ENCODE measurements around the gene RPS6KA3.
"Not testable (repeated sequence)": the region's sequence is repeated elsewhere in the genome, so short reads cannot be mapped to it uniquely, and the experiment has no call there.

RPS6KA3 gene

GRCh38 chrX:20130357-20130756 lies 136.4 kb downstream of the RPS6KA3 start:
- TF ChIP-seq SUZ12 (IDR thresholded peaks at IDR 0.05): no peak
- no peak for TF ChIP-seq CTBP1 (IDR thresholded peaks at IDR 0.05; ENCODE audit: borderline replicate concordance)
- no peak for TF ChIP-seq SP1 (IDR thresholded peaks at IDR 0.05)
- TF ChIP-seq PKNOX1 (IDR thresholded peaks at IDR 0.05): no peak
- no peak for TF ChIP-seq FOXM1 (IDR thresholded peaks at IDR 0.05; ENCODE audit: borderline replicate concordance)
- TF ChIP-seq FOXK2 (IDR thresholded peaks at IDR 0.05): no peak
- TF ChIP-seq TARDBP (IDR thresholded peaks at IDR 0.05): no peak
- no peak for TF ChIP-seq NFRKB (IDR thresholded peaks at IDR 0.05)
- TF ChIP-seq LEF1 (IDR thresholded peaks at IDR 0.05; ENCODE audit: borderline replicate concordance): no peak
- no peak for TF ChIP-seq ELF4 (IDR thresholded peaks at IDR 0.05)
- no peak for TF ChIP-seq HDGF (IDR thresholded peaks at IDR 0.05; ENCODE audit: borderline replicate concordance)
- TF ChIP-seq FOXA1 (IDR thresholded peaks at IDR 0.05): no peak
- TF ChIP-seq ARNT (IDR thresholded peaks at IDR 0.05): no peak
- no peak for TF ChIP-seq BHLHE40 (IDR thresholded peaks at IDR 0.05; ENCODE audit: borderline replicate concordance)
- TF ChIP-seq ZNF384 (IDR thresholded peaks at IDR 0.05): no peak

GRCh38 chrX:20129547-20129946 lies 137.2 kb downstream of the RPS6KA3 start:
- no peak for DNase-seq (ENCODE audit: extremely low spot score)
- CTCF ChIA-PET: interaction anchor here (0.6 kb wide), 1 partner anchor 80 kb away, joined by 3 read pairs; no protein-coding TSS in a partner anchor
- POLR2A ChIA-PET: no interaction called here
- TF ChIP-seq FOXK2 (IDR thresholded peaks at IDR 0.05) (no peak), FOXM1 (IDR thresholded peaks at IDR 0.05; ENCODE audit: borderline replicate concordance) (no peak), TARDBP (IDR thresholded peaks at IDR 0.05) (no peak), PKNOX1 (IDR thresholded peaks at IDR 0.05) (no peak), LEF1 (IDR thresholded peaks at IDR 0.05; ENCODE audit: borderline replicate concordance) (no peak), HDGF (IDR thresholded peaks at IDR 0.05; ENCODE audit: borderline replicate concordance) (no peak), BHLHE40 (IDR thresholded peaks at IDR 0.05; ENCODE audit: borderline replicate concordance) (no peak), FOXA1 (IDR thresholded peaks at IDR 0.05) (no peak), ZNF384 (IDR thresholded peaks at IDR 0.05) (no peak), SUZ12 (IDR thresholded peaks at IDR 0.05) (no peak), CTBP1 (IDR thresholded peaks at IDR 0.05; ENCODE audit: borderline replicate concordance) (no peak)

More at GRCh38 chrX:20130357-20130756, 136.4 kb downstream of the RPS6KA3 start:
- DNase-seq (ENCODE audit: extremely low spot score): no peak
- CTCF ChIA-PET: interaction anchor here (0.6 kb wide), 1 partner anchor 81 kb away, joined by 3 read pairs; no protein-coding TSS in a partner anchor
- POLR2A ChIA-PET: interaction anchor here (0.6 kb wide), 1 partner anchor 334 kb away, joined by 4 read pairs; no protein-coding TSS in a partner anchor

- ChIA-PET POLR2A (no interaction called here), CTCF (interaction anchor here (0.5 to 0.7 kb wide), 2 partner anchors 270 to 283 kb away, joined by 3 to 10 read pairs; no protein-coding TSS in a partner anchor)
- no peak for TF ChIP-seq HDGF (IDR thresholded peaks at IDR 0.05; ENCODE audit: borderline replicate concordance)
- no peak for TF ChIP-seq ELF4 (IDR thresholded peaks at IDR 0.05)
- TF ChIP-seq FOXA1 (IDR thresholded peaks at IDR 0.05): no peak
- no peak for TF ChIP-seq CTBP1 (IDR thresholded peaks at IDR 0.05; ENCODE audit: borderline replicate concordance)
- DNase-seq (ENCODE audit: extremely low spot score): no peak
Measured at GRCh38 chrX:20128670-20129069, 138.0 kb downstream of the RPS6KA3 start.

GRCh38 chrX:20127440-20127839 lies 139.3 kb downstream of the RPS6KA3 start:
- CTCF ChIA-PET: interaction anchor here (0.5 kb wide), 1 partner anchor 224 kb away, joined by 3 read pairs; no protein-coding TSS in a partner anchor
- POLR2A ChIA-PET; DNase-seq (ENCODE audit: extremely low spot score): not testable (repeated sequence)

GRCh38 chrX:20126833-20127232 lies 139.9 kb downstream of the RPS6KA3 start:
- DNase-seq (ENCODE audit: extremely low spot score); POLR2A ChIA-PET: not testable (repeated sequence)
- CTCF ChIA-PET: interaction anchor here (0.5 kb wide), 1 partner anchor 224 kb away, joined by 3 read pairs; no protein-coding TSS in a partner anchor

GRCh38 chrX:20124964-20125363 lies 141.7 kb downstream of the RPS6KA3 start:
- TF ChIP-seq SUZ12 (IDR thresholded peaks at IDR 0.05) (no peak), BHLHE40 (IDR thresholded peaks at IDR 0.05; ENCODE audit: borderline replicate concordance) (no peak), ZNF384 (IDR thresholded peaks at IDR 0.05) (no peak), ARNT (IDR thresholded peaks at IDR 0.05) (no peak), HDGF (IDR thresholded peaks at IDR 0.05; ENCODE audit: borderline replicate concordance) (no peak), TARDBP (IDR thresholded peaks at IDR 0.05) (no peak), FOXM1 (IDR thresholded peaks at IDR 0.05; ENCODE audit: borderline replicate concordance) (no peak), NFRKB (IDR thresholded peaks at IDR 0.05) (no peak), FOXA1 (IDR thresholded peaks at IDR 0.05) (no peak)
- ChIA-PET POLR2A (no interaction called here), CTCF (no interaction called here)
- no peak for DNase-seq (ENCODE audit: extremely low spot score)

- POLR2A ChIA-PET: interaction anchor here (0.5 to 1.5 kb wide), 2 partner anchors 23 to 260 kb away, joined by 4 to 5 read pairs; partner anchors contain the start of gene EIF1AX
- TF ChIP-seq FOXA1 (IDR thresholded peaks at IDR 0.05): no peak
- TF ChIP-seq SUZ12 (IDR thresholded peaks at IDR 0.05): no peak
- no peak for TF ChIP-seq PKNOX1 (IDR thresholded peaks at IDR 0.05)
- TF ChIP-seq L3MBTL2 (conservative IDR thresholded peaks at IDR 0.05): no peak
- TF ChIP-seq TARDBP (IDR thresholded peaks at IDR 0.05): no peak
- TF ChIP-seq FOXK2 (IDR thresholded peaks at IDR 0.05): no peak
- TF ChIP-seq SP1 (IDR thresholded peaks at IDR 0.05): no peak
- no peak for TF ChIP-seq NFRKB (IDR thresholded peaks at IDR 0.05)
- no peak for TF ChIP-seq CTBP1 (IDR thresholded peaks at IDR 0.05; ENCODE audit: borderline replicate concordance)
- no peak for TF ChIP-seq ELF4 (IDR thresholded peaks at IDR 0.05)
- TF ChIP-seq BHLHE40 (IDR thresholded peaks at IDR 0.05; ENCODE audit: borderline replicate concordance): no peak
- TF ChIP-seq ARNT (IDR thresholded peaks at IDR 0.05): no peak
- no peak for TF ChIP-seq FOXM1 (IDR thresholded peaks at IDR 0.05; ENCODE audit: borderline replicate concordance)
- no peak for TF ChIP-seq ZNF384 (IDR thresholded peaks at IDR 0.05)
- TF ChIP-seq HDGF (IDR thresholded peaks at IDR 0.05; ENCODE audit: borderline replicate concordance): no peak
- no peak for TF ChIP-seq LEF1 (IDR thresholded peaks at IDR 0.05; ENCODE audit: borderline replicate concordance)
- CTCF ChIA-PET: no interaction called here
- DNase-seq (ENCODE audit: extremely low spot score): no peak
Measured at GRCh38 chrX:20118065-20118824, 148.5 kb downstream of the RPS6KA3 start.

Data from HEK293T (cell line).